Uterus (tissue), 2 donors: Measurements from ENCODE around the gene TSHZ2.

ENCODE experiments used
- POLR2A ChIP-seq, 2 donors: fragments of 450-650 bp; IDR thresholded peaks; one replicate each; pipeline ENCODE4 v1.6.1; 2016; ENCODE audit warnings: antibody characterized with exemption in 2 of 2, mild to moderate bottlenecking in 1 of 2, moderate library complexity in 1 of 2
- TF ChIP-seq, protein P1 (sequence below), 4 experiments: fragments of 200-600 bp in 2 of 4; fragments of 450-650 bp in 2 of 4; sonication (generic) in 2 of 4; IDR thresholded peaks; one replicate each; pipeline ENCODE4 v1.5.1; 2016 to 2019; ENCODE audit warnings: antibody characterized with exemption in 4 of 4, mild to moderate bottlenecking in 2 of 4, moderate library complexity in 1 of 4

- TF ChIP-seq POLR2A (IDR thresholded peaks at IDR 0.05): no peak
- TF ChIP-seq, protein P1, sequence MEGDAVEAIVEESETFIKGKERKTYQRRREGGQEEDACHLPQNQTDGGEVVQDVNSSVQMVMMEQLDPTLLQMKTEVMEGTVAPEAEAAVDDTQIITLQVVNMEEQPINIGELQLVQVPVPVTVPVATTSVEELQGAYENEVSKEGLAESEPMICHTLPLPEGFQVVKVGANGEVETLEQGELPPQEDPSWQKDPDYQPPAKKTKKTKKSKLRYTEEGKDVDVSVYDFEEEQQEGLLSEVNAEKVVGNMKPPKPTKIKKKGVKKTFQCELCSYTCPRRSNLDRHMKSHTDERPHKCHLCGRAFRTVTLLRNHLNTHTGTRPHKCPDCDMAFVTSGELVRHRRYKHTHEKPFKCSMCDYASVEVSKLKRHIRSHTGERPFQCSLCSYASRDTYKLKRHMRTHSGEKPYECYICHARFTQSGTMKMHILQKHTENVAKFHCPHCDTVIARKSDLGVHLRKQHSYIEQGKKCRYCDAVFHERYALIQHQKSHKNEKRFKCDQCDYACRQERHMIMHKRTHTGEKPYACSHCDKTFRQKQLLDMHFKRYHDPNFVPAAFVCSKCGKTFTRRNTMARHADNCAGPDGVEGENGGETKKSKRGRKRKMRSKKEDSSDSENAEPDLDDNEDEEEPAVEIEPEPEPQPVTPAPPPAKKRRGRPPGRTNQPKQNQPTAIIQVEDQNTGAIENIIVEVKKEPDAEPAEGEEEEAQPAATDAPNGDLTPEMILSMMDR (IDR thresholded peaks at IDR 0.05): no peak
Observed at GRCh38 chr20:53019464-53019863, 47.3 kb downstream of the TSHZ2 start.
